Umbilical cord (tissue), 2 donors: Measurements from ENCODE around the gene SERINC2. TPM values are rescaled to one million over a fixed set of nuclear protein-coding genes. Genes with fewer than 3 reads are reported as not detected.
A peak's percentile ranks its signal among the peaks of the same experiment; 100 is the strongest.
"Not testable (repeated sequence)": the region's sequence is repeated elsewhere in the genome, so short reads cannot be mapped to it uniquely, and the experiment has no call there.

Experiments used
- DNase-seq: peaks from one replicate; pipeline ENCODE4 v3.0.0-alpha.2; 2015; ENCODE audit warnings: low spot score
- total RNA-seq: library from RNA; depleted of rRNA; stranded (reverse); fragments of >200 nt; gene quantifications from one replicate; pipeline ENCODE4 v1.2.3, GENCODE V29; 2014; ENCODE audit warnings: low replicate concordance; ENCODE audit not compliant: insufficient read depth

The SERINC2 gene
- total RNA-seq, 1 donor from 2014 or later: 1.7 TPM

DNA sequence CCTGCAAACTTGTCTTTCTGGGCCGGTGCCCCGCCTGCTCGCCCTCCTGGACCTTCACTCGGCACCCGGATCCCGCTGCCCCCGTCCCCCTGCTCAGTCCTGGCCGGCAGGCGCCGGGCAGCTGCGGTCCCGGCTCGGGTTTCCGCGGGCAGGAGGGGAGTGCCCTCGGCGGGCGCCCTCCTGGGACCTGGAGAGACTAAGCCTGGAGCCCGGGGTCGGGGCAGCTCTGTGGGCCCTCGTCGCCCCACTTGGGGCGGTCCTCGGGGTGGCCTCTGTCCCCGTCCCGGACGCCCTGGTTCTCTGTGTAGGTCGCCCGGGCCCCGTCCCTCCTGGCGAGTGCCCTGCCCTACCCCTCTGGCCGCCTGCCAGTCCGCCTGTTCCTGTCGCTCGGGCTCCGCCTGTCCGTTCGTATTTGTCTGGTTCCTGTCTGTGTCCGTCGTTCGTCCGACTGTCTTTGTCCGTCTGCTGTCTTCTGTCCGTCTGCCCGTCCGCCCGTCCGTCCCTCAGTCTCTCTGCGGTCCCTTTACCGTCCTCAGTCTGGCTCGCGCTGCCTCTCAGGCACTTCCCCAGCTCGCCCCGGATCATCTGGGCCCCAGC, 490 bp downstream of the SERINC2 start:
- no peak for DNase-seq

DNA sequence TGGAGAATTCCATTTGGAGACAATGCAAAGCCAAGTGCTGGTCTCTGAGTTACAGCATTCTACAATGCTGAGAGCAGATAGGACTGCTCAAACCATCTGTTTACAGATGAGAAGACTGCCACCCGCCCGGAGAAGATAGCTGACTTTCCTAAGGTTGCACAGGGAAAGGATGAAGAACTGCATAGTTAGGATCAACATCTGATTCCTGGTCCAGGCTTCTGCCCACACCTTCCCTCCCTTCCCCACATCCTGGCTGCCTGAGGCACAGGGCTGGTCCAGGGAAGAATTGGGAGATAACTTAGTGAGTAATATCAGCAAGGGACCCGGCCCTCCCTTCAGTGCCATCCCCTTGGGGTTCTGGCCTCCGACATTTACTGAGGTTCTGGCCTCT, 2.0 kb downstream of the SERINC2 start:
- DNase-seq: no peak

DNA sequence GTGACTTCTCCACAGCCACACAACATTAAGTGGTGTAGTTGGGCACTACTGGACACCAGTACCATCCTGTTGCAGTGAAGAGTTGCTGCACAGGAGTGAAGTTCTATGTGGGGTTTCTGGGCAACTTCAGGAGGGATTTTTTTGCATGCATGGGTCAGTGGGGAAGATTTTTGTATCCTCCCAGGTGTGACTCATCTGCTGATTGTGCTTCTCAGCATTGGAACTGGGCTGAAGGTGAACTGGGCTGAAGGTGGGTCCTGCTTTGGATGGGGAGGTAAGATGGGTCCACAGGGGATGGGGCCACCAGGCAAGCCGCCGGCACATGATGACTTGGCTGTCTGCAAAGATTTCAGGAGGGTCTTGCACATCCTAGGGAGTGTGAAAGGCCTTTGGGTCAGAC, 2.6 kb downstream of the SERINC2 start:
- DNase-seq: no peak

DNA sequence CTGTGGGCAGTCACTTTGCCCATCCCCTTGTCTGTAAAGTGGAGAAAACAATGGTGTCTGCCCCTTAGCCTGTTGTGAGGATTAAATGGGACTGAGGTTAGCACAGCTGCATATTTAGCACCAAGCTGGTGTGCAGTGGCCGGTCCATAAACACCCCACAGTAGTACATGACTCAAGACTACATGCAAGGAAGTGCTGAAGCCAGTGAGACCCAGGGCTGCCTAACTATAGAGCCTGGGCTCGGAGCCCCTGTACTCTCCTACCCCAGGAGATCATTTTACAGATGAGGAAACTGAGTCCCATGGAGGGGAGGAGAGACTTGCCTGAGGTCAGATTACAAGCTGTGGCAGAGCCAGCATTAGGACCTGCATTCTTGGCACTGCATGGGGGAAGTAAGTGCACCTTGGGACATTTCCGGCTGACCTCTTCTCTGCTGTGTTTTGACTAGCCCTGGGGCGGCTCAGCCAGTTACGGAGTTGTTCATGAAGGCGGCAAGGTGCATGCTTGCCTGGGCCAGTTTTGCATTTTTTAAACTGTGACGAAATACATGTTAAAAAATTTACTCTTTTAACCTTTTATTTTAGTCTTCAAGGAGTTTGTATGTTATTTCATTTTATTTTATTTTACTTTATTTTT, 3.2 kb downstream of the SERINC2 start:
- DNase-seq: no peak

DNA sequence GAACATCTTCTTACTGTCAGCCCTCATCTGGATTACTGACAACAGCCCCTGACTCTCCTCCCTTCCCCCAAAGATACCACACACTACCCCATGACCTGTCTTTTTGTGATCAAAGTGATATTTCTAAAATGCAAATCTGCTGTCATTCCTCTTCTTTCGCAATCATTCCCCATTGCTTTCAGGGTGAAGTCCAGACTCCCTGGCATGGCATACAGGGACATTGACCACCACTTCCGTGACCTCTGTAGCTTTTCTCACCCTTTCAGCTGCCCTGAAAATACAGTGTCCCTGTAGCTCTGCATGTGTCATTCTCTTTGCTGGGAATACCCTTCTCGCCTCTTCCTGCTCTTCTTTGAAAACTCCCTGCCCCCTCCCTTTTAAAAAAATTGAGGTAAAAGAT, 4.1 kb downstream of the SERINC2 start:
- DNase-seq: no peak

DNA sequence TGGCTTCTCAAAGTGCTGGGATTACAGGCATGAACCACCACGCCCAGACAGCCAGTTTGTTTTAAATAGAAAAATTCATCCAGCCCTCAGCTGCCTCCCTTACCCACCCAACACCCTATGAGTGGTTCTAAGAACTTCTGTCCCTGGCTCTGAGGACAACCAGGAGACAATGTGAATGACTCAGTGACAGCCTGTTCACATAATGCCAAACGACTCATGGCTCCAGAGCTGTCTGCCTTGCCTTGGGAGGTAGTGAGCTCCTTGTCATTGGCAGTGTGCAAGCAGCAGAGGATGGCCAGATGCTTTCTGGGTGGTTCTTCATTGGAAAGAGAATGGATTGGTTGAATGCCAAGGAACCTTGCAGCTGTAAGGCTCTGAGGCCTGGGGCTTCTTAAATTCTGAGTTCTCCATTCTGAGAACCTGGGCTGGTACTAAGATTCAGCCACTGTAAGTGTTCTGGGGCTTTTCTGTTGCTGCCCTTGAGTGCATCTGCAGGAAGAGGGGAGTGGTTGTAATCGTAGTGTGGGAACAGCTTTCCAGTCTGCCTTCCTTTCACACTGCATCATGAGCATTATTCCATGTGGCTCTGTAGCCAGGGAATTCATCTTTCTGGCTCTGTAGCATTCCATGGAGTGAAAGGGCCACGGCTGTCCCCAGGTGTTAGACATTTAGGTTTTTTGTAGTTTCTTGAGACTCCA, 5.8 kb downstream of the SERINC2 start:
- no peak for DNase-seq

DNA sequence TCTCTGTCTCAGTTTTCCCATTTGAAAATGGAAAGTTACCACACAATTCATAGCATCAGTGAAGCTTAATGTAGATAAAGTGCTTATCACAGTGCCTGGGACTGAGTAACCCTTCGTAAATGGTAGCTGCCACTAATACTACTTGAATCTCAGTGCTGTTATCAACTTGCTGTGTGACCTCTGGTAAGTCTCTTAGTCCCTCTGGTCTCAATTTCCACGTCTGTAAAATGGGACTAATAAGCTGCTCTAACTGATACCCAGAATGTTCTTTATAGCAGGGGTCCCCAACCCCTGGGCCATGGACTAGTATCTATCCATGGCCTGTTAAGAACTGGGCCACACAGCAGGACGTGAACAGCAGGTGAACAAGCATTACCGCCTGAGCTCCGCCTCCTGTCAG, 7.7 kb downstream of the SERINC2 start:
- DNase-seq: no peak

DNA sequence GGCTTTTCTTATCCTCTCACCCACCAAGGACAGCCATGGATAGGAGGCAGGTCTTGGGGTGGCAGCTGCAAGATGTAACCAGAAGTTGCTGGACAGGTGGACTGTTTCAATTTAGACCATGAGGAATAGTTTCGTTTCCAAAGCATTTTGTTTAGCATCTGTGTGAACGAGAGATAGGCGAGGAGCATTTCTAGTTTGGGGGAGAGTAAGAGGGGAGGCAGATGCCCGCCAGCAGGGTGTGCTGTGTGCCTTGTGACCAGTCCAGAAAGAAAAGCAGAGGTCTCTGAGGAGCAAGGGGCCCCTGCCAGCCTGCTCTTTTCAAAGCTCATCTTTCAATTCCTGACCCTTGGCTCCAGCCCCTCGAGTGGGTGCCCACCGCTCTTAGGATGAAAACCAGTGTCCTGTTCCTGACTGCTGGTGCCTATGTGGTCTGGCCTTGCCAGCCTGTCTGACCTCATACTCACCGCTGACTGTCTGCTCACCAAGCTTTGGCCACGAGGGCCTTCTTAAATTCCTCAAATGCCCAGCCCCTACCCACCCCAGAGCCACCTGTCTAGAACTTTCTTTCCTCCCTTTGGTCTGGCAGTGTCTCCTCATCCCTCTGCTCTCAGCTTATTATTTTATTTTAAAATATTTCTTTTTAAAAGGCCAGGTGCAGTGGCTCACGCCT, 8.5 kb downstream of the SERINC2 start:
- DNase-seq: no peak

DNA sequence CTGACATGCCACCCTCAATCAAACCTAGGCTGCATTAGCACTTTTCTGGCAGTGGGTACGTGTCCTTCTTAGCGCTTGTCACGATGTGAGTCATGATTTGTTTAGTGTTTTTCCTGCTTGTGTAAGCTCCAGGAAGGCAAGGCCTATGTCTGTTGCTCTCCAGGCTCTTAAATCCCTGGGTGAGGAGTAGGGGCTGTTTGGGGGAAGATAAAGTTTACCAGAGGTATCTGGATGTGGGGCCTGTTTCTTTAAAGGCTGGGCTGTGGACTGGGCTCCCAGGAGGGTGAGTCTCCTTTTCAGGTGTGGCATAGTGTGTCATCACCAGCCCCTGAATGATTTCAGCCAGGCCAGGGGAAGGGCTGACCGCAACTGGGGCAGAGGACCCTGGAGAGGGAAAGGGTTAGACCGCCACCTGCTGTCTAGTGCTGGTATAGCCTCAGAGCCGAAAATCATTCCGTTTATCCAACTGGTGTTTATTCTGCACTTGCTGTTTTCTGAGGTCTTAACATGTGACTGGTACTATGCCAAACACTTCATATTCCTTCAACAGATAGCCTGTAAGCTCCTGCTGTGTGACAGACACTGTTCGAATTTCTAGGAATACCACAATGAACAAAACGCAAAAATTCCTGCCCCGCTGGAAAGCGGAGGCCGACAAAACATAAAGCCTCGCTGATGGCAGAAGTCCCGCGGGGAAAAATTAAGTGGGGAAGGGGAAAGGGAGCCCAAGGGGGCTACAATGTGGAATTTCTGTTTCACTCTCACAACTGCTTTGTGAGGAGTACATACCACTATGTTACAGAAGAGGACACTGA, 9.7 kb downstream of the SERINC2 start:
- peak; percentile 69 for DNase-seq

DNA sequence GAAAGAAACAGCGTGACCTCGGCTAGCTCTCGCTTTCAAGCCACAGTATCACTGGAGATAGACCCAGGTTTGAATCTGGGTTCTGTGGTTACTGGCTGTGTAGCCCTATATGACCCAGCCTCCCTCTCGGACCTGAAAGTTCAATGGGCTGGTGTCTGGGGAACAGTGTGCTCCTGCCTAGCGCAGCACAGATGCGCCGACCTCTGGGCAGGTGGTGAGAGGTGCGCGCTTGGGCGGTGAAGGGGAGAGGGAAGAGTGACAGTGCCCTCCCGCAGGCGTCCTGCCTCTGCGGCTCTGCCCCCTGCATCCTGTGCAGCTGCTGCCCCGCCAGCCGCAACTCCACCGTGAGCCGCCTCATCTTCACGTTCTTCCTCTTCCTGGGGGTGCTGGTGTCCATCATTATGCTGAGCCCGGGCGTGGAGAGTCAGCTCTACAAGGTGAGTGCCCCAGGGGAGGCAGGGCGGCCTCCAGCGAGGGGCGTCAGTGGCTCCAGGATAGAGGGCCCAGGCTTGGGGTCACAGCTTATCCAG, 10.5 kb downstream of the SERINC2 start:
- DNase-seq: no peak

DNA sequence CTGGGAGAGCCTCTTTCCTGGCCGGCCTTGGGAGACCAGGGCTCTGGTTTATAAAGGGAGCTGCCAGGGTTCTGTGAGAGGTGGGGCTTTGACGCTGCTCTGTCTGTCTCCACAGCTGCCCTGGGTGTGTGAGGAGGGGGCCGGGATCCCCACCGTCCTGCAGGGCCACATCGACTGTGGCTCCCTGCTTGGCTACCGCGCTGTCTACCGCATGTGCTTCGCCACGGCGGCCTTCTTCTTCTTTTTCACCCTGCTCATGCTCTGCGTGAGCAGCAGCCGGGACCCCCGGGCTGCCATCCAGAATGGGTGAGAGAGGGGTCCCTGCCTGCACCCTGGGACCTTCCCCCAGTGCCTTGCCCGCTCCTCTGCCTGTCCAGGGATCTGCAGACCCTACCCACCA, 11.6 kb downstream of the SERINC2 start:
- no peak for DNase-seq

DNA sequence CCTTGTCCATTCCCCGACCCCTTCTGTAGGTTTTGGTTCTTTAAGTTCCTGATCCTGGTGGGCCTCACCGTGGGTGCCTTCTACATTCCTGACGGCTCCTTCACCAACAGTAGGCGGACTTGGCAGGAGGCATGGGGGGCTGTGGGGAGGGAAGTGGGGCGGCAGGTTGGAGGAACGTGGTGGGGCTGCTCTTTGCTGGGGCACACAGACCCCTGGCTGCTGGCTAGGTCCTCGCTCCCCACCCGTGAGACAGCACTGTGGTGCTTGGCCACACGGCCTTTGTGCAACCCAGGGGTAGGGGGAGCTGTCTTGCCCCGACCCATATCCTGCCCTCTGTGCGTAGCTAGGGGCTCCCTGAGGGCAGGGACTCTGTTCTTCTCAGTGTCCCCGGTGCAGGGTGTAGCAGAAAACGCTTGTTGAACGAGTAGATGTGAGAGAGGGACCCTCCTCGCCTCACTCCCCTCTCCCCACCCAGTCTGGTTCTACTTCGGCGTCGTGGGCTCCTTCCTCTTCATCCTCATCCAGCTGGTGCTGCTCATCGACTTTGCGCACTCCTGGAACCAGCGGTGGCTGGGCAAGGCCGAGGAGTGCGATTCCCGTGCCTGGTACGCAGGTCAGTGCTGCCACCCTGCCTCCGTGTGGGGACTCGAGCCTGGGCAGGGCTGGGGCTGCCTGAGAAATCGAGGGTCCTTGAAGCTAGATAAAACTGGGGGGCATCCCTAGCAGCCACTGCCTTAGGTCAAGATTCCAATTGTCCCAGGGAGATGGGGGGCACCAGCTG, 12.5 kb downstream of the SERINC2 start:
- no peak for DNase-seq

DNA sequence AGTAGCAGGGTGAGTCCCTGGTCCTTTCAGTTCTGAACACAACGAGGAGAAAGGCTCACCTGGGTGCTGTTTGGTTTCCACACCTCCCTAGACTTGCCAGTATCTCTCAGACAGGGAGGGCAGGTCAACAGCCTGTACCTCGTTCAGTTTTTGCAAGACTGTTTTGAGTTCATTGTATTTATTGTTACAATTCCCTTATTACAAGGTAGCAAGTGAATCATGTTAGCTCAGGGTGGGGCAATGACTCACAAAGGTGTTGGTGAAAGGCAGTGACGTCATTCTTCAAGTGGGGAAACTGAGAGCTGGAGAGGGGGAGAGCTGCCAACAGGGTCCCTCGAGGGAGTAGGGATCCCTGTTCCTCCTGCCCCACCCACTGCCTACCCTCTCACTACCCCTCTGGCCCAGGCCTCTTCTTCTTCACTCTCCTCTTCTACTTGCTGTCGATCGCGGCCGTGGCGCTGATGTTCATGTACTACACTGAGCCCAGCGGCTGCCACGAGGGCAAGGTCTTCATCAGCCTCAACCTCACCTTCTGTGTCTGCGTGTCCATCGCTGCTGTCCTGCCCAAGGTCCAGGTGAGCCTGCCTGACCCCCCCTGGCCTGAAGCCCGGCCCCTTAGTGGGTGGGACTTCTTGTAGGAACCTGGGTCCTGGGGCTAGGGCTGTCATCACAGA, 13.4 kb downstream of the SERINC2 start:
- no peak for DNase-seq

DNA sequence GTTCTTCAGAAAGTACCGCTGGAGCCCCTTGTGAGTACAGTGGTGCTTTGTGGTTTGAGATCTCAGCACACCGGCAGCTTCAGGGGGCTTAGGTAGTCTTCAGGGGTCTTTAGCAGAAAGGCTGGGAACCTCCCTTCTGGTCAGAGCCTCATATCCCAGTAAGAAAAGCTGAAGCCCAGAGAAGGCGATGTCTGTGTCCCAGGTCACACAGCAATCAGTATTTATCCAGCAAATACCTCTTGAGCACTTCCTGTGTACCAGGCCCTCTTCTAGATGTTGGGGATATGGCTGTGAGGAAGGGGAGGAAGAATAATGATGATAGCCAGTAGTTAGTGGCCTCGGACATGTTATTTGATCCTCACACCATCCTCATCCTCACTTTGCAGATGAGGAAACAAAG, 14.3 kb downstream of the SERINC2 start:
- no peak for DNase-seq

DNA sequence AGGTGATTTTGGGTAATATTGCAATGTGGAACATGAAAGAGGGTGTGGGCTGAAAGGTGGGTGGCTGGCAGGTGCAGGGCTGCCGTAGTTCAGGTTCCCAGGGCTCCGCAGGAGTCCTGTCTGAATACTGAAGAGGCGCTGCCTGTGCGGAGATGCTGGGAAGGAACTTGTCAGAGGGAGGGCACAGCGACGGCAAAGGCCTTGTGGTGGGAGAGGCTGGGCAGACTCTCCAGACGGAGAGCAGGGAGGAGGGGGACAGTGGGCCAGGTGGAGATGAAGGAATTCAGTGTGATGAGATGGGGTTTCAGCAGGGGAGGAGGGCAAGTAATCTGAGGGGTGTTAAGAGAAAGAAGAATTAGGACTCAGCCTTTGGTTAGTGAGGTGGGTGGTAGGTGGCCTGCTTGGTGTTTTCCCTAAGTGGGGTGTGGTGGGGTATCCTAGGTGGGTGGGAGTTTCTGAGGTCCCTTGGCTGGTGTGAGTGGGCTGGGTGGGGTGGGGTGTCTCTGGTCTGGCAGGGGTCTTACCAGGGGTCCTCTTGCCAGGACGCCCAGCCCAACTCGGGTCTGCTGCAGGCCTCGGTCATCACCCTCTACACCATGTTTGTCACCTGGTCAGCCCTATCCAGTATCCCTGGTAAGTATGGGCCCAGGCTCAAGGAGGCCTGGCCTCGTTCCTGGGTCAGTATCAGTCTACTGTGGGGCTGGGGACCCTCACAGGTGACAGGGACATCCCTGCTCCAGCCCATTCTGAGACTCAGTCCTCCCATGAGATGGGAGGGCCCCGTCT, 15.6 kb downstream of the SERINC2 start:
- DNase-seq: no peak

DNA sequence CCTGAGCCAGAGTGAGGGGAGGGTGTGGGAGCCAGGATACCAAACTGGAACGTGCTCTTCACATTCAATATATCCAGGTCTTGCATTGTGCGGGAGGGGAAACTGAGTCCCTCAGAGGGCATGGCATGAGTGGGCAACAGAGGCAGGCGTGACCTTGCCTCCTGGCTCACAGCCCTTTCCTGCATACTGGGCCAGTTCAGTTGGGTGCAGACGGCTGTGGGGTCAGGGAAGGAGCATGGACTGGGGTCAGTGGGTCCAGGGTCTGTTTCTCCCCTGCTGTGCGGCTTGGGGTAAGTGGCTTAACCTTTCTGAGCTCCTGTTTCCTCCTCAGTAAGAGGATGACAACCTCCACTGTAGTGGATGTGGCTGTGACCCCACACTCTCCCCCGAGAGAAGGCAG, 16.6 kb downstream of the SERINC2 start:
- DNase-seq: no peak

DNA sequence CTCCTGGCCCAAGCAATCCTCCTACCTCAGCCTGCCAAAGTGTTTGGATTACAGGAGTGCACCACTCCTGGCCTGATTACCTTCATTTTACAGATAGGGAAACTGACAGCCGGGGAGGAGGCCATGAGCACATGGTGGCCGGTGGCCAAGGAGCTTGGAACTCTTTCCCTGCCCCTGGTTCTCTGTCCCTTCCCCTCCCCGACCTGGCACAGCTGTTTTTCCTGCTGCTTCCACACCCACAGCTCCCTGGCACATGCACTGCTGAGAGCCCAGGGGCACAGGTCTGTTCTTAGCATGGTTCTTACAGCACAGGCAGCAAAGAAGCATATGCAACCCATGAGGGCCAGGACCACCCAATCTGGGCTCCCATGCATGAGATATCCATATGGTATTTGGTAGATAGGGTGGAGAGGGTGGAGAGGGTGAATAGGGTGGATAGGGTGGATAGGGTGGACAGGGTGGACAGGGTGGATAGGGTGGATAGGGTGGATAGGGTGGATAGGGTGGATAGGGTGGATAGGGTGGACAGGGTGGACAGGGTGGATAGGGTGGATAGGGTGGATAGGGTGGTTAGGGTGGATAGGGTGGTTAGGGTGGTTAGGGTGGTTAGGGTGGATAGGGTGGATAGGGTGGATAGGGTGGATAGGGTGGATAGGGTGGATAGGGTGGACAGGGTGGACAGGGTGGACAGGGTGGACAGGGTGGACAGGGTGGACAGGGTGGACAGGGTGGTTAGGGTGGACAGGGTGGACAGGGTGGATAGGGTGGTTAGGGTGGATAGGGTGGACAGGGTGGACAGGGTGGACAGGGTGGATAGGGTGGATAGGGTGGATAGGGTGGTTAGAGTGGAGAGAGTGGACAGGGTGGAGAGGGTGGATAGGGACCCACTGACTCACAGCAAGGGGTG, 18.6 kb downstream of the SERINC2 start:
- not testable (repeated sequence) for DNase-seq
